22Rv1 (cell line): ENCODE results near the gene CXCR4.

ENCODE experiments used
- H3K27ac ChIP-seq: fragments of 450-650 bp; 2 replicates; pipeline ENCODE4 v1.5.1; 2017
- CTCF ChIP-seq: fragments of 450-650 bp; IDR thresholded peaks from 2 replicates; pipeline ENCODE4 v1.5.1; 2017; ENCODE audit warnings: mild to moderate bottlenecking
- ZFX ChIP-seq: fragments of 450-650 bp; IDR thresholded peaks from 2 replicates; pipeline ENCODE4 v1.6.1; 2017; ENCODE audit warnings: antibody characterized with exemption, borderline replicate concordance

Gene CXCR4

GRCh38 chr2:136126421-136126926, 8.5 kb upstream of the CXCR4 start:
- H3K27ac ChIP-seq, result no peak overlapping the region
- TF ChIP-seq ZFX (no peak), CTCF (no peak)

- TF ChIP-seq ZFX (no peak), CTCF (no peak)
- H3K27ac ChIP-seq, result no peak overlapping the region
These were observed 8.1 kb upstream of the CXCR4 start for GRCh38 chr2:136126021-136126420.

DNA sequence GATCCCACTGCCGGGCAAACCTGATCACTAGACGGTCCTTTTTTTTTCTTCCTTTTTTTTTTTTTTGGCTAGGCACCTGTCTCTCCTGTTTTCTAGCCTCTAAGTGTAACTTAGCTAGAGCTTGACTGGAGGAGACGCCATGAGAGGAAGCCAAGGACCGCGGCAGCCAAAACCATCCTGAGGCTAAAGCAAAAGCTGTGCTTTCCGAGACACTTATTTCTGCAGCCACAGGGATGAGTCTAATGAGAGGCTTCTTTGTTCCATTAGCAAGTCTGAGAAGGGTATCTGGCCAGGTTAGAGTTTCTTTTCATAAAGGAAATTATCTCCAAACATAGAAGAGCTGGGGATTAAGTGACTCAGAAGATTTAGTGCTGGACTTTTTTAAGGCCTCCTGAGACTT, 7.3 kb upstream of the CXCR4 start:
- TF ChIP-seq ZFX (no peak), CTCF (no peak)
- no peak overlapping the region for H3K27ac ChIP-seq

DNA sequence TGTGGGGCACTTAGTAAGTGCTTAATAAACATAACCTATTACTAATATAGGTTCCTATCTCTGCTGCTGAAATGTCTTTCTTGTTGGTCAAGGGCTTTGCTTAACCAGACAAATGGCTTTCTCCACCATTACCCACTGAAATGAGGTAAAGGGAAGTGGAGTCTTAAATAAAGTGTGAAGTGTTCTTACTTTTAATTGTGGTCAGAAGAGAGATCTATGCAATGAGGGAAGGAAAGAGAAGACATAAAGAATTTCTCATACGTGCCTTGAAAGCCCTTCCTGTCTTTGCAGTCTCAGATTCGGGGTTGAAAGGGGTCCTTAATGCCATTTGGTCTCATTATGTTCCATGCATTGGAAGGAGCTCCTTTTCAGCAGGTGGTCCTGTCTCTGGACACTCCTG, 6.9 kb upstream of the CXCR4 start:
- no peak overlapping the region for H3K27ac ChIP-seq
- TF ChIP-seq CTCF (no peak), ZFX (no peak)

DNA sequence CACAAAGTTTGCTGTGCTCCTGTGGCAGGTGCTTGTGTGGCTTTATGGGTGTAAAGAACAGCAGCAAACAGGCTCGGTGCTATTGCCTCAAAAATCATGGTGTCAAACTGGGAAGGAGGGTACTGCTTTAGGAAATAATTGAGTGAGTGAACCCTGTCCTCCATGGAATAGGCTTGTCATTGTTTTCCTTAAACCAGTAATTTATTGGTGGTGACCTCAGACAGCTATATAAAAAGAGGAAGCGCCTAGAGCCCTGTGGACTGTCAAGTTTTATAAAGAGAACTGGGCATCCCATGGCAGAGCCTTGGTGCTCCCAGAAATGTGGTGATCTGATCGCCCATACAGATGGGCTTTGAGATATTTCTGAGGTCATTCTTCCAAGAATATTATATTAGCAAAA, 4.7 kb upstream of the CXCR4 start:
- no peak for TF ChIP-seq CTCF
- TF ChIP-seq ZFX, result no peak
- H3K27ac ChIP-seq, result no peak overlapping the region

- no peak overlapping the region for H3K27ac ChIP-seq
- no peak for TF ChIP-seq ZFX
- no peak for TF ChIP-seq CTCF
These were observed 3.4 kb upstream of the CXCR4 start for GRCh38 chr2:136121204-136121910.
